ENCODE measurements around the gene GRK5. TPM values are rescaled to one million over a fixed set of nuclear protein-coding genes. Genes with fewer than 3 reads are reported as not detected.
"Not testable (repeated sequence)": the region's sequence is repeated elsewhere in the genome, so short reads cannot be mapped to it uniquely, and the experiment has no call there.

The GRK5 gene
- total and polyA plus RNA-seq, 4 donors: 18.5 to 43.1 (median 40.3) TPM

DNA sequence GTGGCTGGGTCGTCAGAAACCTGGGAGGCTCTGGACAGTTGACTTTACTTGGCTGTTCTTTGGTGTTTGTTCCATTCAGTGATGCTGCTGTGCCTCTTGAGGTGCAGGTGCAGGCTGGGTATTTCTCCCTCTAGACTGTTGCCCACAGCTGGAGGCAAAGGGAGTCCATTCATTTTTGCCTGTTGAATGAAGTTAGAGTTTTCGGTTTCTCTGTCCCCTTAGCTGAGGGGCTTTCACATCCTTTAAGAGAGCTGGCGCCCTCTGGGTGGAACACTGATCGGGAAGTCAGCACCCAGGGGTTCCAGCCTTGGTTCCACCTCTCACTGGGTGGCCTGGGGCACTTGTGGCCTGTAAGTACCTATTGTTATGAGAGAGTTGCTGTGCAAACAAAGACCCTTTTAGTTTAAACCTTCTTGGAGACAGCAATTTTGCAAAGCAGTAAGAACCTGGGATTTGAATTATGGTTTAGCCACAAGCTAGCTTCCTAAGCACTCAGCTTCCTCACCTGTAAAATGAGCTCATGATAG is 67.2 kb downstream of the GRK5 start:
- Histone ChIP-seq H3K27me3 (ENCODE audit: control insufficient read depth in 3 of 3, insufficient read depth in 3 of 3, low read length in 2 of 3) (no peaks in the 10 kb centered on the region), H3K27ac (ENCODE audit: low read depth in 1 of 2, low read length in 1 of 2) (peak overlapping the region in 1 of 2 donors; percentile 43), H3K4me1 (ENCODE audit: control insufficient read depth in 5 of 5, insufficient read depth in 5 of 5, low read length in 5 of 5) (peaks cover 14 to 42% (median 32%) of the 10 kb centered on the region in 5 donors), H3K9me3 (ENCODE audit: control insufficient read depth in 4 of 4, insufficient read depth in 3 of 4, low read length in 3 of 4) (no peaks in the 10 kb centered on the region), H3K9ac (ENCODE audit: insufficient read depth in 1 of 2, low read length in 2 of 2) (no peak overlapping the region), H3K36me3 (ENCODE audit: control insufficient read depth in 4 of 4, insufficient read depth in 4 of 4, low read length in 4 of 4) (peaks cover 0 to 2% (median 0%) of the 10 kb centered on the region in 4 donors), H3K4me3 (no peak overlapping the region)
- WGBS, 2 donors: 84 to 97% methylated on average over 4 of the region's 4 CpGs
- DNase-seq (no peak), ATAC-seq (ENCODE audit: insufficient read depth, low FRiP score) (no peak)
- TF ChIP-seq, protein P1, sequence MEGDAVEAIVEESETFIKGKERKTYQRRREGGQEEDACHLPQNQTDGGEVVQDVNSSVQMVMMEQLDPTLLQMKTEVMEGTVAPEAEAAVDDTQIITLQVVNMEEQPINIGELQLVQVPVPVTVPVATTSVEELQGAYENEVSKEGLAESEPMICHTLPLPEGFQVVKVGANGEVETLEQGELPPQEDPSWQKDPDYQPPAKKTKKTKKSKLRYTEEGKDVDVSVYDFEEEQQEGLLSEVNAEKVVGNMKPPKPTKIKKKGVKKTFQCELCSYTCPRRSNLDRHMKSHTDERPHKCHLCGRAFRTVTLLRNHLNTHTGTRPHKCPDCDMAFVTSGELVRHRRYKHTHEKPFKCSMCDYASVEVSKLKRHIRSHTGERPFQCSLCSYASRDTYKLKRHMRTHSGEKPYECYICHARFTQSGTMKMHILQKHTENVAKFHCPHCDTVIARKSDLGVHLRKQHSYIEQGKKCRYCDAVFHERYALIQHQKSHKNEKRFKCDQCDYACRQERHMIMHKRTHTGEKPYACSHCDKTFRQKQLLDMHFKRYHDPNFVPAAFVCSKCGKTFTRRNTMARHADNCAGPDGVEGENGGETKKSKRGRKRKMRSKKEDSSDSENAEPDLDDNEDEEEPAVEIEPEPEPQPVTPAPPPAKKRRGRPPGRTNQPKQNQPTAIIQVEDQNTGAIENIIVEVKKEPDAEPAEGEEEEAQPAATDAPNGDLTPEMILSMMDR (IDR thresholded peaks at IDR 0.05; ENCODE audit: control extremely low read depth, extremely low read depth): no peak

DNA sequence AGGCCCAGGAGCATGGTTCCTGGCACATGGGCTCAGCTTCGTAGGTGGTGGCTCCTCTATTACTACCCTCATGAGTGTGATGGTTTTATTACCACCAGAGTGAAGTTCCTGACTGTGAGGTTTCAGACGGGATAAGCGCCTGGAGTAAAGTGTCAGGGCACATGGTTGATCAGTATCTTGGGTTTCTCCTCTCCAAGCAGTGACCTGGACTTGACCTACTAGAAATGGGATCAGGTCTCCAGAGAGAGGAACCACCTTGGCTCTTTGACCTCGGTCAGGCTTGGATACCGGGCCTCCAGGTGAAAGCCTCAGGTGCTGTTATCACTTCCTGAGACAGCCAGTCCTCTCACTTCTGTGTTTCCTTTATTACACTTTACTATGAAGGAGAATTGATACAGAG is 67.7 kb downstream of the GRK5 start:
- Histone ChIP-seq H3K36me3 (ENCODE audit: control insufficient read depth in 4 of 4, insufficient read depth in 4 of 4, low read length in 4 of 4) (peaks cover 0 to 2% (median 0%) of the 10 kb centered on the region in 4 donors), H3K27me3 (ENCODE audit: control insufficient read depth in 3 of 3, insufficient read depth in 3 of 3, low read length in 2 of 3) (no peaks in the 10 kb centered on the region), H3K9me3 (ENCODE audit: control insufficient read depth in 4 of 4, insufficient read depth in 3 of 4, low read length in 3 of 4) (no peaks in the 10 kb centered on the region), H3K27ac (ENCODE audit: low read depth in 1 of 2, low read length in 1 of 2) (peak overlapping the region; percentile 25 to 42), H3K4me1 (ENCODE audit: control insufficient read depth in 5 of 5, insufficient read depth in 5 of 5, low read length in 5 of 5) (peaks cover 9 to 40% (median 31%) of the 10 kb centered on the region in 5 donors), H3K4me3 (no peak overlapping the region), H3K9ac (ENCODE audit: insufficient read depth in 1 of 2, low read length in 2 of 2) (no peak overlapping the region)
- DNase-seq (no peak), ATAC-seq (ENCODE audit: insufficient read depth, low FRiP score) (no peak)
- WGBS, 2 donors: 75 to 76% methylated on average over 5 of the region's 5 CpGs
- TF ChIP-seq, protein P1 (IDR thresholded peaks at IDR 0.05; ENCODE audit: control extremely low read depth, extremely low read depth): no peak

DNA sequence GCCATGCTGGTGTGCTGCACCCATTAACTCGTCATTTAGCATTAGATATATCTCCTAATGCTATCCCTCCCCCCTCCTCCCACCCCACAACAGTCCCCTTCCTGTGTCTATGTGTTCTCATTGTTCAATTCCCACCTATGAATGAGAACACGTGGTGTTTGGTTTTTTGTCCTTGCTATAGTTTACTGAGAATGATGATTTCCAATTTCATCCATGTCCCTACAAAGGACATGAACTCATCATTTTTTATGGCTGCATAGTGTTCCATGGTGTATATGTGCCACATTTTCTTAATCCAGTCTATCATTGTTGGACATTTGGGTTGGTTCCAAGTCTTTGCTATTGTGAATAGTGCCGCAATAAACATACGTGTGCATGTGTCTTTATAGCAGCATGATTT is 68.8 kb downstream of the GRK5 start:
- 67 to 89% methylated on average over 2 of the region's 4 CpGs for WGBS, 2 donors
- H3K27ac ChIP-seq (ENCODE audit: low read depth in 1 of 2, low read length in 1 of 2); H3K9ac ChIP-seq (ENCODE audit: insufficient read depth in 1 of 2, low read length in 2 of 2); DNase-seq; H3K27me3 ChIP-seq (ENCODE audit: control insufficient read depth in 3 of 3, insufficient read depth in 3 of 3, low read length in 2 of 3); ATAC-seq (ENCODE audit: insufficient read depth, low FRiP score); H3K36me3 ChIP-seq (ENCODE audit: control insufficient read depth in 4 of 4, insufficient read depth in 4 of 4, low read length in 4 of 4); H3K9me3 ChIP-seq (ENCODE audit: control insufficient read depth in 4 of 4, insufficient read depth in 3 of 4, low read length in 3 of 4); H3K4me3 ChIP-seq: not testable (repeated sequence)
- peaks cover 9 to 42% (median 23%) of the 10 kb centered on the region in 5 donors for H3K4me1 ChIP-seq (ENCODE audit: control insufficient read depth in 5 of 5, insufficient read depth in 5 of 5, low read length in 5 of 5)

DNA sequence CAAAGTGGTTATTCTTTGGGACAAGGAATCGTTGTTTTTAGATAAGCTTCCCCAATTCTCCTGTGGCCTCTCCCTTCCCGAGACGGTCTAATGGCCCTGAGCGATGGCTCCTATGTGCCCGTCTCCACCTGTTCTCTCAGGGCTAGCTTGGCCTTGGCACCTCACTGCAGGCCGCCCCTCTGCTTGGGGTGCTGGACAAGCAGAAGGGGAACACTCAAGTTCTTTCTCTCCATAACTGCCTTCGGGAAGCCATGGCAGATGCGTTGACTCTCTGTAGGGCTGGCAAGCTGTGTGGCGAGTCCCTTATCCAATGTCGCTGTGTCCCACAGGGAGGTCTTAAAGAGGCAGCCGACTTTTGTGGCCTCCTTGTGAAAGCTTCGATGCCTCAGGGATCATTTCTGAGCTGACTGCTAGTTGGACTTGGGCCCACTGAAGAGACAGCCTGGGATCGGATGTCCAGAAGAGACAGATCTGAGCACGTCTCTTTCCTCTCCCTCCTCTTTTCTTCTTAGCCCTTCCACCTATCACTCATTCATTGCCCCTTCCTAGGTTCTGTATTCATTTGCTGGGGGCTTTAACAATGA is 70.8 kb downstream of the GRK5 start:
- ATAC-seq (ENCODE audit: insufficient read depth, low FRiP score) (no peak), DNase-seq (peak in 1 of 3 donors; percentile 43)
- WGBS, 2 donors: 77 to 91% methylated on average over 14 of the region's 14 CpGs
- Histone ChIP-seq H3K27me3 (ENCODE audit: control insufficient read depth in 3 of 3, insufficient read depth in 3 of 3, low read length in 2 of 3) (no peaks in the 10 kb centered on the region), H3K9me3 (ENCODE audit: control insufficient read depth in 4 of 4, insufficient read depth in 3 of 4, low read length in 3 of 4) (no peaks in the 10 kb centered on the region), H3K9ac (ENCODE audit: insufficient read depth in 1 of 2, low read length in 2 of 2) (no peak overlapping the region), H3K27ac (ENCODE audit: low read depth in 1 of 2, low read length in 1 of 2) (peak overlapping the region in 1 of 2 donors; percentile 52), H3K4me1 (ENCODE audit: control insufficient read depth in 5 of 5, insufficient read depth in 5 of 5, low read length in 5 of 5) (peaks cover 8 to 43% (median 26%) of the 10 kb centered on the region in 5 donors), H3K4me3 (no peak overlapping the region), H3K36me3 (ENCODE audit: control insufficient read depth in 4 of 4, insufficient read depth in 4 of 4, low read length in 4 of 4) (peaks cover 0 to 2% (median 0%) of the 10 kb centered on the region in 4 donors)
- TF ChIP-seq, protein P1 (IDR thresholded peaks at IDR 0.05; ENCODE audit: control extremely low read depth, extremely low read depth): no peak

Data from lung (tissue), 12 donors.